Stimulated activated CD4-positive, alpha-beta T cell treated with anti-CD3 and anti-CD28 coated beads, Interleukin-4, amount 100 ng/mL, for 24 hours (primary cell): ENCODE data around the gene CALML3.

ENCODE experiments used
- DNase-seq: peaks from one replicate; pipeline ENCODE4 v3.0.0-alpha.2; 2020

The CALML3 gene

GRCh38 chr10:5573968-5574641 lies 49.3 kb downstream of the CALML3 start:
- DNase-seq = no peak

GRCh38 chr10:5574642-5575131 lies 49.9 kb downstream of the CALML3 start:
- no peak for DNase-seq

GRCh38 chr10:5575144-5575481 lies 50.4 kb downstream of the CALML3 start:
- DNase-seq = no peak

- DNase-seq = no peak
Observed at GRCh38 chr10:5575482-5576153, 50.9 kb downstream of the CALML3 start.

- no peak for DNase-seq
Observed at GRCh38 chr10:5576154-5576748, 51.5 kb downstream of the CALML3 start.
